HG03097 (cell line): ENCODE measurements around the gene SUPT3H.
"Not testable (repeated sequence)": the region's sequence is repeated elsewhere in the genome, so short reads cannot be mapped to it uniquely, and the experiment has no call there.

Experiments
- ATAC-seq: cut with Tn5 transposase; IDR thresholded peaks from one replicate; pipeline ENCODE4 v1.9.1; 2021; ENCODE audit not compliant: unreplicated experiment, low FRiP score

The SUPT3H gene

GRCh38 chr6:44925100-44925739, 452.5 kb downstream of the SUPT3H start:
- no peak for ATAC-seq

- no peak for ATAC-seq
Measured at GRCh38 chr6:44923444-44923843, 454.3 kb downstream of the SUPT3H start.

GRCh38 chr6:44921798-44922197, 455.9 kb downstream of the SUPT3H start:
- ATAC-seq = no peak

- ATAC-seq = no peak
Measured at GRCh38 chr6:44920952-44921491, 456.7 kb downstream of the SUPT3H start.

- ATAC-seq = no peak
Measured at GRCh38 chr6:44918671-44919296, 458.9 kb downstream of the SUPT3H start.

GRCh38 chr6:44917430-44917829, 460.3 kb downstream of the SUPT3H start:
- no peak for ATAC-seq

GRCh38 chr6:44915111-44915510, 462.6 kb downstream of the SUPT3H start:
- no peak for ATAC-seq

GRCh38 chr6:44914141-44914540, 463.6 kb downstream of the SUPT3H start:
- ATAC-seq = no peak

GRCh38 chr6:44906761-44907160, 471.0 kb downstream of the SUPT3H start:
- ATAC-seq = no peak

- ATAC-seq = not testable (repeated sequence)
Measured at GRCh38 chr6:44900358-44900757, 477.4 kb downstream of the SUPT3H start.

- ATAC-seq = no peak
Measured at GRCh38 chr6:44898296-44898930, 479.3 kb downstream of the SUPT3H start.

- ATAC-seq = no peak
Measured at GRCh38 chr6:44897316-44897715, 480.4 kb downstream of the SUPT3H start.

- no peak for ATAC-seq
Measured at GRCh38 chr6:44896701-44897100, 481.0 kb downstream of the SUPT3H start.

- ATAC-seq = no peak
Measured at GRCh38 chr6:44892579-44892978, 485.2 kb downstream of the SUPT3H start.

GRCh38 chr6:44879071-44879470, 498.7 kb downstream of the SUPT3H start:
- not testable (repeated sequence) for ATAC-seq

- ATAC-seq = not testable (repeated sequence)
Measured at GRCh38 chr6:44876638-44877037, 501.1 kb downstream of the SUPT3H start.

GRCh38 chr6:44869321-44869897, 508.3 kb downstream of the SUPT3H start:
- peak; percentile 80 for ATAC-seq

GRCh38 chr6:44868910-44869309, 508.8 kb downstream of the SUPT3H start:
- no peak for ATAC-seq

- ATAC-seq = peak; percentile 28
Measured at GRCh38 chr6:44868335-44868668, 509.4 kb downstream of the SUPT3H start.

- peak; percentile 50 for ATAC-seq
Measured at GRCh38 chr6:44867571-44868334, 510.0 kb downstream of the SUPT3H start.

GRCh38 chr6:44865184-44865583, 512.5 kb downstream of the SUPT3H start:
- not testable (repeated sequence) for ATAC-seq
